NCI-H2107 treated with DMSO at 0.1 percent for 48 hours (cell line): ENCODE measurements around the gene SKAP1.

Experiments
- DNase-seq: peaks from one replicate; lab custom pipeline; 2025; ENCODE audit not compliant: unreplicated experiment; lab: John Stamatoyannopoulos, UW

SKAP1 gene

DNA sequence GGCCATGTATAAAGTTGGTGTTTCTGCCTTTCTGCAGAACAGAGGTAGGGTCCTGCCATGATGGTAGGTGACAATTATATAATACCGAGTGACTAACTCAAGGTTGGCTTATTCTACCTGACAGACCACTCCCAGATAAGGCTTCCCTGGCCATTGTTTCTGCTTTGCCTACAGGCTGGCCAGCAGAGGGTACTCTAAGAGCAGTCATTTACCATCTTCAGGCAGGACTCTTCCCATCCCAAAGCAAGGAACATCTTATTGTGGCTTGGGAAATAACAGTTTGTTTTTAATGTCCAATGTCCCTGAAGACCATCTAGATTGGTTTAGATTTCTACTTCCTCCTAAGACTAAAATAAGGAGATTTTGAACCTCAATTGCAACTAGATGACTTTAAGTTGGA lies 248.4 kb downstream of the SKAP1 start:
- DNase-seq, result peak; percentile 26

DNA sequence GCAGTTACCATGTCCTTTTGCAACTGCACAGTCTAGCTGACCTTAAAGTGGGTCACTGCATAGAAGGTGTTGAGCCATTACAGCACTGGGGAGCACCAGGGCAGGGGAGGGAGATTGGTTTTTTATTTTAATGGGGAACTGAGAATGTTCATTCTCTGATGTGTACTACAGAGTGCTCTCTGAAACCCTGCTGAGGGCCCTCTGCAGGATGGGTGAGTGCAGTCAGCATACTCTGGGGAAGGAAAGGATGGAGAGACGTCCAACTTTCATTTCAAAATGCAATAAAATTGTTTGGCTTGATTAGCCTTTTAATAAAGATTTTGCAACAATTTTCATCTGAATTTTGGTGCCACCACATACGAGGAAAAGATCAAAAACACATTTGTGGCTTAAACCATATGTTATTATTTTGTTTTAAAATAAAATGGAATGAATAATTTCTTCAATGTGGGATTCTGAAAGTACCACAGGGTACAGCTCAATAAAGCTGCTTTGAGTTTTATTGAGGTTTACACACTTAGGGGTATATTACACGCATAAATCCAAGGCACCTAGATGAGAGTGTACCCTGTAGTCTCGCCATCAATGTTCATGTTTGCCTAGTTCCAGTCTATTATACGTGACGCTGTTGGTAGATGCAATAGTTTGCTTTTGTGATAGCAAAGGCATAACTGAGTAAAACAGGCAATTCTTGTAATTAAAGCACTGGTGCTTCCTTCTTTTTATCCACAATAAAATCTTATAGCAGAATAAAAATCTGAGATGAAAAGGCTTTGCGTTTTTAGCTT lies 249.0 kb downstream of the SKAP1 start:
- DNase-seq, result no peak

DNA sequence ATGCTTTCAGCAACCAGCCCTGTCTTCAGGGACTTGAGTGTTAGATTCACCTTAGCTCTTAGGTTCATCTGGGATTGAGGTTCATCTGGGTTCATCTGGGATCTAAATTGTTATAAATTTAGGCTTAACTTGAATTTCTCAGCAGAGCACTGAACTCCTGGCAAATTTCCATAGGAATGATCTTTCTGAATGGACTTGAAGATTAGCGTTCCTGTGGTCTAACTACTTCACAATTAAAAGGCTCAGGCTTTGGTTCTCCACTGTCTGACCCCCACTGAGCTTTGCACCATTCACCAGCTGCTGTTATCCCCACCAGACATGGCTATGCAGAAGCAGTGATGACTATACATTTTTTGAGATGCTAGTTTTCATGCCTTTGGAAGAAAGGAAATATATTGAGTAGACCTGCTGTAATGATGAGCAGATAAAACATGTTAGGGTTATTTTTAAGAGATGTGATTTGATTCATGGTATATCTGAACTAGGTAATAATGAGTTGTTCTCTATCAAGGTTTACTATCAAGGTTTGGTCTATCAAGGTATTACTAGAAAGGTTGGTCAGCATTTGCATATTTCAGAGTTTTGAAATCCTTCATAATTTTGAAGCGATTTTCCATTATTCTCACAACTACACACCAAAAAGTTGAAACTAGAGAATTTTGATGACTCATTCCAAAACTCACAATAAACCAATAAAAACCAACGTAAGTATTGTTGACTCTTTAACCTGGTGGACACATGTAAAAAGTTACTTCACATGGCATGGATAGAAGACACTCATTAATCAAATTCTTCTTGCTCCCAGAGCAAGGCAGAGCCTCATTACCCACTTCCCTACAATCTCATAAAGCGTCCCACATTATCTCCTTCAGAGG lies 250.7 kb downstream of the SKAP1 start:
- peak; percentile 21 for DNase-seq

DNA sequence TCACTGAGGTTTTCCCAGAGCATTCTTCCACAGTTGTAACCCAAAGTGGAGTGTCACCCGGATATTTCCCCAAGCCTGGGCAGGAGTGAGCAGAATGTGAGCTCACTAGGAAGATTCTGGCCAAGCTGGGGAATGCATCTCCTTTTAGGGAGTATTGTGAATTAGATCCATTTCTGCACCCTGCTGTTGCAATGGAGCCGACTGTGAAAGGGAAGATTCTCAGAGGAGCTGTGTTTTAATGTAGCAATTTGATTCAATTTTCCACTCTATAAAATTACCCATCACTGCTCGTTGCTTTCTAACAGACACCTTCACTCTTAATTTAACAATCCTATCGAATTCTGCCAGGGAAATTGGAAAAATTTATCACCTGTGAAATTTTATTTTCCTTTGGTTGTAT lies 251.7 kb downstream of the SKAP1 start:
- DNase-seq, result no peak

DNA sequence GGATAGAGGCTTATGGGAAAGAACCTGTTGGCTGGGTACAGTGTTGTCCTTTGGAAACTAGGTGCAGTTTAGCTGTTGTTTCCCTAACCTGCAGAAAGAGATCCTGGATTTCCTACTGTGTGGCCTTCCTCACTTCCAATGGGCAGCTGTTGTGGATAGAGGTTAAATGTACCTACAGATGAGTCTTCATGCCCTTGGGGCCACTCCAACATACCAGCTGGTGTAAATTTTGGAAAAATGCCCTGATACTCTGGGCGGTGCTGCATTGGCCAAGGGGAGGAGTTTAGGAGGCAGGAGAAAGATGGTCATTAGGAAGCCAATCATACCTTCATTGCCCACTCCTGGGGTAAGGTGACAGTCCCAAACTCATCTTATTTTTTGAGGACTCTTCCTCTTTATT lies 252.2 kb downstream of the SKAP1 start:
- DNase-seq, result no peak

DNA sequence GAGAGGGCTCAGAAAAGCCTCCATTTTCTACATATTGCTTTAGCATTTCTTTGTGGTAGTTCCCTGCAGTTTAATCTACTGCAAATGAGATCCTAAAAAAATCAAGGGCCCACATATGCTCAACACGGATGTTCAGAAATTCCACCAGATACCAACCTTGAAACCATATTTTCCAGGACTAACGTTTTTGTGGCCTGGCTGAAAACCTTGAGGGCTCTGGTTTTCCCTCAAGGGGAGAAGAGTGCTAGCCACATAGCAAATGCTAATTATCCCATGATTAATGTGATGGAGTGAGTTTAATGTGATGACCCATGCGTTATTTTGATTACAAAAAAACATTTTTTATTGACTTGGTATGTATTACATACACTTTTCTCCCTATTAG lies 253.6 kb downstream of the SKAP1 start:
- no peak for DNase-seq

DNA sequence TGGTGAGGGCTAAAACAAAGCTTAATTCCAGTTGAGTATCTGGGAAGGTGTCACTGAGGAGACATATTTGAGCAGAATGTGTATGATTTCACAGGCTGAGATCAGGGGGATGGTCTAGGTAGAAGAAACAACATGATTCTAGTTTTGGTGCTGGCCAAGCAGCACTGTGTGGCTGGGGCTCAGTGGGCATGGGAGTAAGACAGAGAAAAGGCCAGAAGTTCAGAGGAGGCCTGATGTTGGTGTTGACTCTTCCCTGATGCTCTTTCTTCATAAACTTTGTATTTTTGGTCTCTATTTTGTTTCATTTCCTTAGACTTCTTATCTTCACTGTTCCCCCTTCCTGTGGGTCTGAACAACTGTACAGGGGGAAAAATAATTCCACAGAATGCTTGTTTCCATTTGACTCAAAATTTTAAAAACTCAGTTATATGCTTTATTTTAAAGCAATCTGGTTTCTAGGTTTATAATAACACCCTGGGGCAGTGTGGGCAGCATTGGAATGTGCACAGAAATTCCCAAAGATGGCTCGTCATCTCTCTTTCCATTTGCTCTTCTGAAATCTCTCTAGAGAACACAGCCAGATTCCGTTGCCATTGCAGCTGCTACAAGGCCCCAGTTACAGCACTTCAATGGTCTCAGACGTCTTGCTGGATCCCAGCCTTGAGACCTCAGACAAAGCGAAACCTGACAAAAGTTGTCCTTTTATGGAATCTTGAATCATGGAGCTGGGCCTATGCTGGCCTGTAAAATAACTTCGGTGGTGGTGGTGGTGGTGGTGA lies 254.1 kb downstream of the SKAP1 start:
- DNase-seq, result no peak

DNA sequence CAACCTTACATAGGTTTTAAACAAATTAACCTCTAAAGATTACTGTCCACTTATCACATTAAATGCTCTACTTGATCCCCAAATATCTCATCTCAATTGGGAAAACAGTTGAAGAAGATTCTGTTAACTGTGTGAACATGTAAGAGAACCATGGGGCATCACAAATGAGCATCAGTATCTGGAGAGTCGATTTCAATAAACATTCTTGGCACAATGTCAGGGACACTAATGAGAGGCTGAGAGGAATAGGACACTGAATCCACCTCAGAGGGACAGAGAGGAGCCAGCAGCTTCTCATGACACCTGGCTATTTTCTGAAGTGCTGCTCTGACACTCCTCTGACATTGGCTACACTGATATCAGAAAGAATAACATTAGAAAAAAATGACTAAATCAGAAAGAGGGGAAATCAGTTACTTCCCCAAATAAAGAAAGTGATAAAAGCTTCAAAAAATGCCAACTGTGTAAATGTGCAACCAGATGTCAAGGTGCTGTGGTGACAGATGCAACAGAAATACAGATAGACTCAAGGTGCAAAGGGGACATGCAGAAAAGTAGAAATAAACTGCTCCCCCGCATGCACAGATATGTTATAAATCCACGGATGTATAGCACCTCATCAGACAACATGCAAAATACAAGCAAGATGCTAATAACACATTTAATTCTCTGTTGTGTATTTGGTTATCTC lies 255.0 kb downstream of the SKAP1 start:
- no peak for DNase-seq

DNA sequence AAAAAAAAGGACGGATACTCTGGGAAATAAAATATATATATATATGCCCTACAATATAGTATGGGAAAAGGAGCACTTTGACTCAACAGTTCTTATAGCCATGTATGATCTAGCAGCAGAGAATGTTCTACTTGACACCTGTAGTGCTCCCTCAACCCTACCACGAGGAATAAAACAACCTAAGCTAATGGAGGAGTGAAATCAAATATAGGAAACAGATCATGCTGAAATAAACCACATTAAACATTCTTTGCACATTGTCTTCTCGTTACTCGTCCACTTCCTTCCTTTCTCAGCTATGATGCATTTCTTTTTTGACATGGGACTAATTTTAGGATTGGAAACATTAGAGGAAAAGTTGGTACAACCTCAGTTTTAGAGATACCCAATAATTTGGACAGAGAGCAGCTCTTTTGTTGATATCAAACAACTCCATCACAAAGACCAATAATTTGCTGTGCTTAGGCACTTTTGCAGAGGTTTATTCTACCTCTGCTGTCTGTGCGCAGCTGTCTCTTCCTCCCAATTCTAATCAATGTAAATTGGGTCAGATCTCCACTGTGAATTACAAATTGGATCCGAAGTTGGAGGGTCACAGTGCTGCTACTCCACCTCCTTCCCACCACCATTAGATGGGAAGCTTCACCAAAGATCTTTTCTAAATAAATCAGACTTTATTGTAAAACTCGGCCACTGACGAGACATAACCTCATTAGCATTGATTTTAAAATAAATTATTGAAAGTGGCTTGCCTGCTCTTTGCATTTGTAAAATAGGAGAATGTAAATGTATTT lies 256.6 kb downstream of the SKAP1 start:
- DNase-seq, result no peak

DNA sequence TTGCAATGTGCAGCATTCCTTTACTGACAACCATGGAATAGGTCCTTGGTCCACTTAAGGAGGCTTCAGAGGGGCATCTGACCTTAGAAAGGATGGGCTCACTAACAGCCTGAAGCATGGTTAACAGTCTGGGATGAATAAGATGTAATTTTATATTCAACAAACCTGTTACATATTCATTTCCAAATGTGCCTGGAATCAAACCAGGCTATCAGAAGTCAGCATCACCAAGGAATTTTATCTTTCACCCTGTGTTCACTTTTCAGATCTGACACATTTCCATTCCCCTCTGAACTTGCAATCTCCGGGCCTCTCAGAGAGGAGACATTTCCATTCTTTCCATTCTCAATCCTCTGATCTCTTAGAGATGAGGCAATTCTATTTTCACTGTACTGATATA lies 260.1 kb downstream of the SKAP1 start:
- no peak for DNase-seq

DNA sequence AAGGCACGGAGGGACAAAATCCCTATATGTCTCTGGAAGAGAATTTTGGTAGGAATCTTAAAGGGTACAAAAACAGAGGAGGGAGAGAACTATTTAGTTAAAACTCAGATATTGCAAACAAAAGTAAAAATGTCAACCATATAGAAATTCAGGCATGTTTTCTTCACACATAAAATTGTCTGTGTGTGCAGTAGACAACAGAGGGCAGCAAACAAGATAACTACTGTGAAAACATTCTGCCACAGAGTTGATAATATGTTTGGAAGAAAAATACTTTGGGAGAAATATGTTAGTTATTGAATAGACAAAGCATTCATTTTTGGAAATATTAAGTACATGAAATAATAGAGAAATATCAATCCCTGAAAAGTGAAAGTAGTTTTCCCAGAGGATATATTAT lies 266.2 kb downstream of the SKAP1 start:
- no peak for DNase-seq

DNA sequence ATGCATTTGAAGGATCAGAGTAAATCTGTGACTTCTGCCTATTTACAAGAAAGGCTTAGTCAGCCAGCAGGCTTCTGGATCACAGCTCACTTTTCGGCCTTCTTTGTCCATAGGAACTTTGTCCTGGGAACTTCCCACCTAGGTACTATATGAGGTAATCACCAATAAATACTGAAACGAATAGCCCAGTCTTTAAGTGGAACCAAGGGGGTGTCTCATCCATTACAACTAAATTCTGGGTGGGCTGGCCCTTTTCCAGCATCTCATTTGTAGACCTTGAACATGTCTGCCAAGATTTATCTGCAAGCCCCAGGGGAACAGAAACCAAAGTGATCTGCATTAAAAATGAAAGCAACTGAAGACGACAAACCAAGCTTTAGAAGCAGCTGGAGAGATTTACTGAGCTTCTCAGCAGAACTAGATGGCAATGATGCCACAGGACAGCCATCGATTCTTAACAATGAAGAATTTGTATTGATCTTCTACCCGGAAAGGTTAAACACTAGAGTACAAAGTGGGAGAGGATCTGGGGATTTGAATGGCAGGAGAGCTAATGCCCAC lies 267.0 kb downstream of the SKAP1 start:
- no peak for DNase-seq

DNA sequence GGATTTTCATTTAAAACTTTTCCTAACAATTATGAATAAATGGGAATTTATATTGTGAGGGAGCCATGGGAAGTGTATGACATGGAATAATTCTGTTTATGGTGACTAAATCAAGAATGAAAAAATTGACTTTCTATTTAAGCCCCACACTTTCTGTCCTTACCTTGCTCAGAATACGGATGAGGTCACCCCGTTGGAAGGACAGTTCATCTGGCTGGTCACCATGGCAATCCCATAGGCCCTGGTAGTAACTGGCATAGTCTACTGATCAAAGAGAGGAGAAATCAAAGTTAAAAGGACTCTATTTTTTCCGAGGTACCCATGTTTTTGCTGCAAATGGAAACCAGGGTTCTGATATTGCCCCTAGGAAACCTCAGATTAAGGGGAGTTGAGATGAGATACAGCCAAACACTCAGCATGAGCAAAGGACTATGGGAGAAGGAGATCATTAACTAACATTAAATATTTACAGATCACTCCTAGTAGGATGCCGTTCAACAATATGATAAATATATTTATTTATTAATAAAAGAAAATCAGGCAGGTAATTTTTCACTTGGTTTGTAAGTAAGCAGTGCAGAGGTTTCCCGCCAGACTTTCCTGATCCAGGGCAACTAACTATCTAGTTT lies 267.6 kb downstream of the SKAP1 start:
- no peak for DNase-seq

DNA sequence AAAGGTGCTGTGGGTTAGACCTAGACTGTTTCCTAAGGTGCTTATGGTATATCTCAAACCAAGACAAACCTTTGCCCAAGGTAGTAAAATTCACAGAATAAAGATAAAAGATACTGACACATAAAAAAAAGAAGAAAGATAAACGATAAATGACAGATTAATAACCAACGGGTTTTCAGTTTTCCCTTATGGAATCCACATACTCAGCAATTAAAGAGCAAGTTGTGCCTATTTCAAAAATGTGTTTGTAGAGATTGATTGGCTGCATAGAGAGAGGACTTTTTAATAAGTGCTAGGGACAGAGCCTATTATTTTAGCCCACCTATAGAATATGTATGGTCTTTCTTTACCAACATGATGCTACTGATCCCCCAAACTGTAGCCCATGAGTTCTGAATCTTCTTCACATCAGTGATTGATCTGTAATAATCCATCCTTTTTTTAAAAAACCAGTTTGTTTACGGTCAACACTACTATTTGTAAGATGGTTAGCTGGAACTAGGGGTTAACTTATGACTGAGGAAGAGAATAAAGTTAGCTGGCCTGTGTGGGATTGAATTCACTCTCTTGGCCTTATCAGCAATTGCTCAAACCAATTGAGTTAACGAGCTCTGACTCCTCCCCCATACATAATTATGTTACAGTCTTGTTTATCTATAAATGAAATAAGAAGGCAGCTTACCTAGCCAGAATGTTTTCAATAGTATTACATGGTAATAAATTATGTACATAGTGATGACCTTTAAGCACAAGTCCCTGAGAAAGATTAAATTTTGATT lies 268.7 kb downstream of the SKAP1 start:
- DNase-seq, result no peak

DNA sequence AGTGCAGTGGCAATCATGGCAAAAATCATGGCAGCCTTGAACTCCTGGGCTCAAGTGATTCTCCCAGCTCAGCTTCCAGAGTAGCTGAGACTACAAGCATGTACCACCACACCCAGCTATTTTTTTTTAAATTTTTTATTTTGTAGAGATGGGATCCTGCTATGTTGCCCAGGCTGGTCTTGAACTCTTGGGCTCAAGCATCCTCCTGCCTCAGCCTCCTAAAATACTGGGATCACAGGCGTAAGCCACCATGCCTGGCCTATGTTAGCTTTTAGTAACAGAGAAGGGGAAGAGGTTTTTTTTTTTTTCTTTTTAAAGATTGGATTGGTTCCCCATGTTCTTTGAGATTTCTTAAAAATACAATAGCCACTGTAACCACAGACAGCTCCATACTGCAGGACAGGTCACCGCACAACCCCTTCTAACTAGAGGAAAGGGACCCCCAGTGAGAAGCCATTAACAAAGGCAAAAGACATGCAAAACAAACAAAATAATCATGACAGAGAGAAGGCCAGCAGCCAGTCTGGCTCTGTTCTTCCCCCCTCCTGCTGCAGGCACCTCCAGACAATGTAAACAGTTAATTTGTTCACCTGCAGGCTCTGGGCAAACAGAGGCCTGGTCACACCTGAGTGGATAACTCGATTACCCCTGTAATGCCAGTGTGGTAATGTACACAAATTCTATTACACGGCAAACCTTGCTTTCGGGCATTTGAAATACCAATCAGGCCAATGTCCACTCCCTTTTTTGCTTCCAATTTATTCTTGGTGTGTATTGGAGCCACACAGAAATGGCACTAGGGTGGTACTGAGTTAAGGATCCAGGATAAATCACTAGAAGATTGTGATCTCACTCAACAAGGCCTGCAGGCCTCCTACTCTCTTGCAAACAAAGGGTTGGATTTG lies 269.6 kb downstream of the SKAP1 start:
- DNase-seq, result peak; percentile 81

DNA sequence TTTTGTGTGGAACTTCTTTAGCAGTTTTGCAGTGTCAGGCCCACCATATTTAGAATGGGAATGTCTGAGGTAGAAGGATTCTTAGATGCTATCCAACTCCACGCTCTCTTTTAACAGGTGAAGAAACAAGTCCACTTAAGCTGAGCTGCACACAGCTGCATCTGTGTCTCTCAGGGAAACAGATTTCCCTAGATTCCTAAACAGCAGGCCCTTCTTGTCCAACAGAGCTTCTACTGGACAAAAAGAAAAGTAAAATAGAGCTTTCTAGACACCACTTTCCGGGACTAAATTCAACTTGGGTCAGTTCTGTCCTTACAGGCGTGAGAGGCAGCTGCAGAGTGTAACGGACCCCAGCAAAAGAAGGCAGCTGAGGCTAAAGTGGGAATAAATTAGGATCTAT lies 270.8 kb downstream of the SKAP1 start:
- no peak for DNase-seq

DNA sequence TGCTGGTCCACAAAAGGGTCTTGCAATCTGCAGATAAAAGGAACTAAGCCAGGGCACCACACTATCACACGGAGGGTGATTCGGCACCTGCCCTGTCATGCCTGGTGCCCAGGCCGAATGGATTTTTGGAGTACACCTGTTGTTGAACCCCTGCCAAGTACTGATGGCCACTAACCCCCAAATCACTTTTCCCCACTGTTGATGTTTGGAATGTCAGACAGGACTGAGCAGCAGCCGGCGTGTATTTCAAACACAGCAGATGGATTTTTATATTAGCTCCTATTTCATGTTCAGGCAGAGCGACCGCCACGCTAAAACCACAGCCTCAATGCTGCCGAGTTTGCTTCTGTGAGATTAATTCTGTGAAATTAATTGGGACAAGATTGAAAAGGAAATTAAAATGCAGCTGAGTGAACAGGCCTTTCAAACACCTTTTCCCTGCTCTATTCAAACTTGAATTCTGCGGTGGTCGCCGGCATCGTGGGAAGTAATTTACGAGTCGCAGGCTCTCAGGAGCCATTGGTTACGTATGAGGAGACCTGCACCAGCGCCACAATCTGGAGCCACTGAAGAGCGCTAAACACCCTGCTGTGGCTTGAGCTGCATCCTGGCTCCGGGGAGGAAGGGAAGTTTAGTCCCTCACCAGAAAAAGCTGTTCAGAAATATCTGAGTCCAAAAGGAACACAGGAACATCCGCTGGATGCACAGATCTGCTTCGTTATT lies 274.0 kb downstream of the SKAP1 start:
- DNase-seq, result peak; percentile 83
